ENCODE data around the gene GNG3.

The GNG3 gene

DNA sequence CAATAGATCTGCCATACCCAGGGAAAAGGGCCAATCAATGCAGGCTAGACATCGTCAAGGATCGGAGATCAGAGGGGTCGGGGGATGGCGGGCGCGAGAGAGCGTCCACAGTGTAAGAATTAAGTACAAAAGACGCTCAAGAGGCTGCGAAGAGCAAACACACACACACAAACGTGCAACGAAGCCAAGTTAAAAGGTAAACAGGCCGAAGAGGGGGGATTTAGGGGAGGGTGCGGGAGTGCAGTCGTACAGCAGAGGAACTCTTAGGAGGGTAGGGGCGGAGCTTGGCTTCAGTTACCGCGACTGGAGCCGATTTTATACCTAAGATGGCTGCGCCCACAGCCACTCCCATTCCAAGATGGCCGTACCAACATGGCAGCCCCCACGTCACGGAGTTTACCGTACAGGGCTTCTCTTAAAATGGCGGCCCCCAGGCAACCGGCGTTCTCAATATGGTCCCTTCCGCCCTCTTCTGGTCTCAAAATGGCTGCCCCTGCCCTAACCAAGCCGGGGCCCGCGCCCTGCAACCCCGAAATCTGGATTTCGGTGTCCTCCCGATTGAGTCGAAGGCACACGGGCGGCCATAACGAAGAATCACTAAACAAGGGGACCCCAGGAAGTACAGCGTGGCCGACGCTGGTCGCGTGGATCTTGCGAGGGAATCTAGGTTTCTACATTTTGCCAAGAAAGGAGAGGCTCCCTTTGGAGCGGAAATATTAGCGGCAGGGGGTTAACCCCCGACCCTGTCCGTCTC is 1.9 kb downstream of the GNG3 start:
- Histone ChIP-seq H3K4me2 (ENCODE audit: low read length) (peak overlapping the region; percentile 99), H3F3A (ENCODE audit: control insufficient read depth, insufficient read depth) (peaks cover 50% of the 10 kb centered on the region), H3K9me3 (ENCODE audit: control insufficient read depth, insufficient read depth, low read length) (no peaks in the 10 kb centered on the region), H3K79me2 (ENCODE audit: control insufficient read depth, low read length) (peaks cover 18% of the 10 kb centered on the region), H3K4me3 (ENCODE audit: low read length) (peak overlapping the region; percentile 72), H3K4me1 (ENCODE audit: control insufficient read depth, low read length) (peaks cover 49% of the 10 kb centered on the region), H3K27ac (ENCODE audit: low read depth, low read length) (peak overlapping the region; percentile 84), H4K20me1 (ENCODE audit: control insufficient read depth, insufficient read depth, low read depth, low read length) (no peaks in the 10 kb centered on the region), H3K27me3 (ENCODE audit: control insufficient read depth, low read length) (no peaks in the 10 kb centered on the region), H3K36me3 (ENCODE audit: control insufficient read depth, low read length) (peaks cover 70% of the 10 kb centered on the region), H3K9me2 (replicated peaks; ENCODE audit: control insufficient read depth, low read length) (no peaks in the 10 kb centered on the region)
- no peak for TF ChIP-seq CTCF (IDR thresholded peaks at IDR 0.05; ENCODE audit: low read depth, low read length, poor library complexity, severe bottlenecking)
- no peak for TF ChIP-seq EZH2phosphoT487 (IDR thresholded peaks at IDR 0.05; ENCODE audit: borderline replicate concordance, low read length)

DNA sequence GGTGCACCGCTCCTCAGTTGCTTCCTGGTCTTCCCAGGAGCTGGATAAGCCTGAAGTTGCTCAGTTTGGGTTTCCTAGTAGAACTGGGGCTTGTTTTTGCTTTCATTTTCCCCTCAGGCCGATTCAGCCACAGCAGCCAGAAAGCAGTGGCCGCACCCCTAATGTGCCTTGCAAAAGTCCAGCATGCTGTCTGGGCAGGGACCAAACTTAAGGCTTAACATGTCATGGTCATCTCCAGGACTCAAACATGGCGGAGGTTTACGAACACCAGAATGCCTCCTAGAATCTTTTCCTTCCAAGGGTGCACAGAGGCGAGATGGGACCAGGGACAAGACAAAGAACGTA is 2.5 kb downstream of the GNG3 start:
- Histone ChIP-seq H3K9me3 (ENCODE audit: control insufficient read depth, insufficient read depth, low read length) (no peaks in the 10 kb centered on the region), H3K4me1 (ENCODE audit: control insufficient read depth, low read length) (peaks cover 49% of the 10 kb centered on the region), H3K27me3 (ENCODE audit: control insufficient read depth, low read length) (no peaks in the 10 kb centered on the region), H3K36me3 (ENCODE audit: control insufficient read depth, low read length) (peaks cover 70% of the 10 kb centered on the region), H4K20me1 (ENCODE audit: control insufficient read depth, insufficient read depth, low read depth, low read length) (no peaks in the 10 kb centered on the region), H3K79me2 (ENCODE audit: control insufficient read depth, low read length) (peaks cover 21% of the 10 kb centered on the region), H3K27ac (ENCODE audit: low read depth, low read length) (peak overlapping the region; percentile 84), H3F3A (ENCODE audit: control insufficient read depth, insufficient read depth) (peaks cover 52% of the 10 kb centered on the region), H3K9me2 (replicated peaks; ENCODE audit: control insufficient read depth, low read length) (no peaks in the 10 kb centered on the region), H3K4me2 (ENCODE audit: low read length) (peak overlapping the region; percentile 99), H3K4me3 (ENCODE audit: low read length) (peak overlapping the region; percentile 72)
- TF ChIP-seq CTCF (IDR thresholded peaks at IDR 0.05; ENCODE audit: low read depth, low read length, poor library complexity, severe bottlenecking) (no peak), EZH2phosphoT487 (IDR thresholded peaks at IDR 0.05; ENCODE audit: borderline replicate concordance, low read length) (no peak)

DNA sequence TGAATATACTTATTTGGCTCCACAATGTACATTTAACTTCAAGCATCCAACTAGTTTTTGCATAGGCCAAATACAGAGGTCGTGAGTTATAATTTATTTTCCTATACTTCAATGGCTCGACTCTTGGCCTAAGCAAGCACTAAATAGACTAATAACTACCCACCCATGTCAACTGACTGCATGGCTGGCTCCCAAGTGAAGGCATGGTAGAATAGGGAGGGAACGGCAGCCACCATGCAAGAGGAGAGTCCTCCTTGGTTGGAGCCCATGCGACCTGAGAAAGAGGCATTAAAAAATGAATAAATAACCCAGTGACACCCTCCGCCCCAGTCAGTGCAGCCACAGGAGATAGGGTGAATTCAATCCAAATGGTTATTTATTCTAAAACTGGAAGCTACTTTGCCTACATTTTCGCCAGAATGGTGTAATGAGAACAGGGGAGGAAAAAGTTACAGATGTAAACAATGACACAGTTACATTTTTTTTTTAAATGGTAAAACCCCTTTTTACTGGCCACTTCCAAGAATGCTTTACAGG is 4.9 kb downstream of the GNG3 start:
- Histone ChIP-seq H3K27me3 (ENCODE audit: control insufficient read depth, low read length) (no peaks in the 10 kb centered on the region), H4K20me1 (ENCODE audit: control insufficient read depth, insufficient read depth, low read depth, low read length) (no peaks in the 10 kb centered on the region), H3K4me1 (ENCODE audit: control insufficient read depth, low read length) (peaks cover 29% of the 10 kb centered on the region), H3K9me2 (replicated peaks; ENCODE audit: control insufficient read depth, low read length) (no peaks in the 10 kb centered on the region), H3F3A (ENCODE audit: control insufficient read depth, insufficient read depth) (peaks cover 61% of the 10 kb centered on the region), H3K9me3 (ENCODE audit: control insufficient read depth, insufficient read depth, low read length) (no peaks in the 10 kb centered on the region), H3K4me3 (ENCODE audit: low read length) (no peak overlapping the region), H3K79me2 (ENCODE audit: control insufficient read depth, low read length) (peaks cover 26% of the 10 kb centered on the region), H3K4me2 (ENCODE audit: low read length) (no peak overlapping the region), H3K36me3 (ENCODE audit: control insufficient read depth, low read length) (peaks cover 78% of the 10 kb centered on the region), H3K27ac (ENCODE audit: low read depth, low read length) (peak overlapping the region; percentile 5; the same call in 1 of the 2 replicates)
- TF ChIP-seq EZH2phosphoT487 (IDR thresholded peaks at IDR 0.05; ENCODE audit: borderline replicate concordance, low read length): no peak
- TF ChIP-seq CTCF (IDR thresholded peaks at IDR 0.05; ENCODE audit: low read depth, low read length, poor library complexity, severe bottlenecking): no peak

Data from DOHH2 (cell line).